K562 treated with DMSO at 1 percent for 4 hours (cell line): Measurements from ENCODE around the gene KIAA0319L. TPM values are rescaled to one million over a fixed set of nuclear protein-coding genes. Genes with fewer than 3 reads are reported as not detected.

ENCODE experiments used
- total RNA-seq: library from RNA; unstranded; fragments of 300-600 nt; gene quantifications from 2 replicates; pipeline ENCODE4 v1.2.3, GENCODE V29; 2022; ENCODE audit not compliant: insufficient read depth

The KIAA0319L gene
- total RNA-seq = 46.9 and 53.1 TPM in 2 replicates

DNA sequence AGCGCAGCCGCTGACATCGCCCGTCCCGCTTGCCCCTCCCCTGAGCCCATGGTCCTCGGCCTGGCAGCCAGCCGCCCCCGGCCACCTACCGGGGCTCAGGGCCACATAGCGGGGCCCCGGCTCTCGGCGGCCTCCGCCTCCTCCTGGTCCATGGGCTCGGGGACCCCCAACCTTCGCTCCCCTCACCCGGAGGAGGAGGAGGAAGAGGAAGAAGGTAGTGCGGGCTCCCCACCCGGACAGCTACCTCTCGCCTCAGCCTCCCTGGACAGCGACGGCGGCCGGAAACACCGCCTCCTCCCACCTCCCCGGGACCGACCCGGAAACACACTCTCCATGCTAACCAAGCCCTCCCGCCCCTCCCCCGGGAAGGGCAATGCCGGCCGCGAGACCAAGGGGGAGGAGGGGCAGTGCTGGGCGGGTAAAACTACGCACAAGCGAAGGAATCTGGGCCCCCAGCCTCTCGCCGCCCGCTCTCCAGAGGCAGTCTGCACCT, at the start of gene KIAA0319L:
Gene KIAA0319L (minus strand): TSS at position 286 of the 493 bp plus-strand sequence. CDS start 2,912 bp downstream, outside the sequence.

DNA sequence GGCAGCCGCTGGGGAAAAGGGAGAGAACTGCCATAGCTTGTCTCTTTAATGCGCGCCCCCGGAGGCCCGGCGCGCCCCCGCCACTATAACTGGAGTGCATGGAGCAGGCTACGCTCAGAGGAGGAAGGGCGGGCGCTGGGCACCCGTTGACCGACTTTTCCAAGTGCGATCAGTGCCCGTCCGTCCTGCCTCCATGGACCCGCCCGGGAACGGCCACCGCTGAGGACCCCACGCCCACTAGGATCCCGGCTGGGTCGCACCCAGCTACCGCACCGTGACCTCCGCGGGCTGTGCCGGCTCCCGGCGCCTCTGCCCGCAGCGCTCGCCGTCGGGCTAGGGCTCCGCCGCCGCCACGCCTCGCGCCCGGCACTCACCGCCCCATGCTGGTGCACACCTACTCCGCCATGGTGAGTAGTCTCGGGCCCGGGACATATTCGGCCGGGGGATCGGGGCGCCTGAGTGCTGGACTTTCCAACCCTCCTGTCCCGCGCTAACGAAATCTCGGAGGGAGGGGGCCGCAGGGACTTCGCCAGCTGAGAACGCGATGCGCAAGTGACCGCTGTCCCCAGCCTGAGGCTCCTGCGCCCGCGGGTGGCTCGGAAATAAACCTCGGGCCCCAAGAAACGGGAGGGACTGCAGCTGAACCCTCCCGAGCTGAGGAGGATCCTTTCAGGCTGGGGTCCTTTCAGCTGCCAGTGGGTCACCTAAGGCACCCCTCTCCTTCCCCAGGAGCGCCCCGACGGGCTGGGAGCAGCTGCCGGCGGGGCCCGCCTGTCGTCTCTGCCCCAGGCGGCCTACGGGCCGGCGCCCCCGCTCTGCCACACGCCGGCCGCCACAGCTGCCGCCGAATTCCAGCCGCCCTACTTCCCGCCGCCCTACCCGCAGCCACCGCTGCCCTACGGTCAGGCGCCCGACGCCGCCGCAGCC, 16.3 kb upstream of the KIAA0319L start, which contains the start of gene TFAP2E:
Gene TFAP2E (plus strand): TSS at position 117 of the 927 bp plus-strand sequence. CDS start 264 bp downstream, at position 381.

DNA sequence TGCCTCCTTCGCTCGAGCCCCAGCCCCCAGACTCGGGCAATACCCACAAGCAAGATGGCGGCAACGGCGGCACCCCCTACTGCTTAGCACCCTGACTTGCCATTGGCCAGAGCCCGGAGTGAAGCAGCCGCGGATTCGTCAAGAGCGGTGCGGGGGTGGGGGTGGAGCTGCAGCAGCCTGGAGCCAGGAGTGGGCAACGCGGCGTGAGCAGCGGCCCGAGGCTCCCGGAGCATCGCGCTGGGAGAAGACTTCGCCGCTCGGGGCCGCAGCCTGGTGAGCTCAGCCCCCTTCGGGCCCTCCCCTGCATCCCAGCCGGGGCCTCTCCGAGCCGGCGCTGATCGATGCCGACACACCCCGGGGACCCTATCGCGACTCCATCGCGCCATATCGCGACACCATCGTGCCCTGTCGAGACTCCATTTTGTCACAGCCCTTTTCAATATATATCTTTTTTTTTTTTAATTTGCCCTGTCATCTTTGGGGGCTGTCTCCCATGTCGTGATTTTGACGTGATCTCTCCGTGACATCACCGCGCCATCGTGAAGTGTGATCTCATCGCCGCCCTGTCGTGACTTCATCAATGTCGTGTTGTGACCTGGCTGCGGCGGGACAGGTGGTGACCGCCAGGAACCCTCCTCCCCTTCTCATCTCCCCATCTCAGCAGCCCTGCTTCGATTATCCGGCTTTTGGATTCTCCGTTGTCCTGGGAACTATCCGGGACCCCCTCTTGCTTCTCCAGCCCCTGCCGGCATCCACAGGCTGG, 589 bp upstream of the KIAA0319L start, which contains the start of gene NCDN:
Gene NCDN (plus strand): TSS at position 189 of the 763 bp plus-strand sequence. CDS start 392 bp downstream, at position 581.

Other genes with a start within 250 kb of the KIAA0319L start
- 23.3 and 29.4 TPM in 2 replicates for gene NCDN, start 396 bp upstream of the KIAA0319L start, total RNA-seq
- gene TFAP2E, start 15.9 kb upstream of the KIAA0319L start, total RNA-seq = 0.38 TPM in 1 of 2 replicates, not detected in the other
- gene PSMB2, start 84.1 kb upstream of the KIAA0319L start, total RNA-seq = 83.7 and 87.9 TPM in 2 replicates
- gene C1orf216, start 161.5 kb upstream of the KIAA0319L start, total RNA-seq = 16.1 and 17.4 TPM in 2 replicates
- gene CLSPN, start 212.6 kb upstream of the KIAA0319L start, total RNA-seq = 29.1 and 33.4 TPM in 2 replicates